Ishikawa (cell line): ENCODE data around the gene NRG2.

Source experiments
- EP300 ChIP-seq: IDR thresholded peaks from 2 replicates; pipeline ENCODE4 v1.6.1; 2012; ENCODE audit warnings: borderline replicate concordance
- NFIC ChIP-seq: IDR thresholded peaks from 2 replicates; pipeline ENCODE4 v1.6.1; 2012
- RAD21 ChIP-seq: IDR thresholded peaks from 2 replicates; pipeline ENCODE4 v1.6.1; 2012; ENCODE audit warnings: low read depth
- TAF1 ChIP-seq: IDR thresholded peaks from 2 replicates; pipeline ENCODE4 v1.6.1; 2012; ENCODE audit warnings: low read depth, mild to moderate bottlenecking
- YY1 ChIP-seq: IDR thresholded peaks from 2 replicates; pipeline ENCODE4 v1.6.1; 2012; ENCODE audit warnings: low read depth

DNA sequence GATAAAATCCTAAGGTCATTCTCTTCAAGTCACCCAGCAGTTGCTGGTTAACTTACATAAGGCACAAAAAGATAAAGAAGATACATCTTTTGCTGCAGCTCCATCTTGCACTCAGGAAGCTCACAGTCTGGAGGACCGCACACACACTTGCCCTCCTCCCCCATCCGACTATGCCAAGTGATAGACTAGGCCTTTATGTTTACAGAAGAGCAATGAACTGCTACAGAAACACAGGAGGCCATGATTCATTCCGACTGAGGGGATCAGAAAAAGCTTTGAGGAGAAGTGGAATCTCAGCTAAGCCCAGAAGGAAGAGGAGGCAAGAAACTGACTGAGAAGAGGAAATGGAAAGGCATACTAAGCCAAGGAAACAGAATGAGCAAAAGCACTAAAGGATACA lies 17.4 kb downstream of the NRG2 start:
- TF ChIP-seq EP300 (no peak), NFIC (no peak), TAF1 (no peak), YY1 (no peak), RAD21 (no peak)
